ENCODE measurements around the gene UBE2L3. TPM values are rescaled to one million over a fixed set of nuclear protein-coding genes. Genes with fewer than 3 reads are reported as not detected.
"Not testable (repeated sequence)": the region's sequence is repeated elsewhere in the genome, so short reads cannot be mapped to it uniquely, and the experiment has no call there.

The UBE2L3 gene
- polyA plus RNA-seq, 3 donors = 52.8 to 59.3 (median 57.9) TPM

DNA sequence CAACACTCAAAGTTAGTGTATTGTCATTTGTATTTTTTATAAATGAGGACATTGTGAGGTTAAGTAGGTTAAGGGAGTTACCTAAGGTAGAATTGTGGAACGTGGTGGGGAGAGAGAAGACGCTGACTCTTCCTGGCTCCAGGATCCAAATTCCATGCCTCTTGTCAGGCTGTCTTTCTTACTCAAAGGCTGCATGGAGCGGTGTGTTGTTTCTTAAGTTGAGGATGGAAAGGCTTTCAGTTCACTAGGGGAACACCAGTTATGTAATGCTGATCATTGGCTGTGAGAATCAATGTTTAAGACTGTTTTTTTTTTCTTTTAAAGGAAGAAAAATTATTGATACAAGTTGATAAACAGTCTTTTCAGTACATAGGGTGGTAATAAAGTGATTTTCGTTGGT lies 2.9 kb downstream of the UBE2L3 start:
- no peak for DNase-seq (ENCODE audit: low read depth in 3 of 3, low spot score in 2 of 3)

DNA sequence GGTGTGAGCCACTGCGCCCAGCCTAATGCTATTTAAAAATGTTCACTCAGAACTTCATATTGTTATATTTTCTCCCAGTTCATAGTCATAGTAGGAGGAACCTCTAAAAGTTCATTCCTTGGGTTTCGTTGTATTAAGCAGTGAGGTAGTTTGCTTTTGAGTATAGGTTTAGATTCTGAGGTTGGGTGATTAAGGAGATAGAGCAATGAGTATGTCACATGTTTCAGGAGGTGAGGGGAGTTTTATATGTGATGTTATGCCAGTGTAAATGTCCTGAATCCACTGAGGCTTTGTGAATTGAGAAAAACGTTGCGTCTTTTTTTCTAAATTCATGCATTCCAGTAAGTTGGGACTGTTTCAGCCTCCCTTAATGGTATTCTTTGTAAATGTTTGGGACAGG lies 4.2 kb downstream of the UBE2L3 start:
- no peak for DNase-seq (ENCODE audit: low read depth in 3 of 3, low spot score in 2 of 3)

DNA sequence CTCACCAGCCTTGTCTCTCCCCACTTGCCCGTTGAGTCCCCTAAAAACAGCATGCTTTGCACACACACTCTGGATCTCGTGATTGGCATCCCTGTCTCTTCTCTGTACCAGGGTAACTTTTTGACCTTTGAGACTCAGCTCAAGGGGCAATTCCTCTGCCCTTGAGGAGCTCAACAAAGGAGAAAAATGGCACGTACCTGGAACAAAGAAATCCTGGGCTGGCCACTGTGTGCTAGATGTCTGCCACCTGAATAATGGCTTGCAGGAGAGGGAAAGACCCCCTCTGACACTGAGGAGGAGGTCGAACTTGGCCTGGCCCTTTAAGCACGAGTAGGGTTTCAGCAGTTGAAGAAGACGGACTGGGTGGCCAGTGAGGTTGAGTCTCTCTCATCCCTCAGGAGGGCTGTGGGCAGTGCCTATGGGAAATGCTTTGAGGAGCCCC lies 5.8 kb downstream of the UBE2L3 start:
- DNase-seq (ENCODE audit: low read depth in 3 of 3, low spot score in 2 of 3) = no peak

DNA sequence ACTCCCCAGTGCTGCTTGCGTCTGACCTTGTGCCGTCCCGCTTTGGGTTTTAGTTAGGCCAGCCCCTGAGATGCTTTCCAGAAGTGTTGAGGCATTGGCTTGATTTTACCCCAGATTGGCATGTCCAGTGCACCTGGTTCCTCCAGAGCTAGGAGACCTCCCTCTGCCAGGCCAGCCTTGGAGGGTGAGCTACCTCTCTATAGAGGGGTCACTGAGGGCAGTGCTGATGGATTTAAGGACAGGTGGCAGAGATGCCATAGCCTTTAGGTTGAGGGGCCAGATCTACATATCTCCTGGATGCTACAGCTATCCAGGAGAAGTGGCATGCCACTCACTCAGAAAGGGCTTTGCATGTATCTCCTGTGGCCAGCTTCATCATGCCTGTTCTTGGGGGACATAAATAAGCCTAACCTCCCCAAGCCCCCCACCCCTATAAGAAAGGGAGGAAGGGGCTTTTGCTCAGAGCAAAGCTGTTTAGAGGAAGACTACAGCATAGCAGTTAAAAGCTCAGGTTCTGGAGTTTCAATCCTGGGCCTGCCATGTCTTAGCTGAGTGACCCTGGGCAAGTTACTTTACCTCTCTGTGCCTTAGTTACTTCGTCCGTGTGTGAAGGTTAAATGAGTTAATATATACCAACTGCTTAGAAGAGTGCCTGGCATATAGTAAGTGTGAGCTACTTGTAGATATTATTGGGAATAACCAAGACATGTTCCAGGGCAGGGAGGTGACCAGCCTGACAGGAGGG lies 6.4 kb downstream of the UBE2L3 start:
- no peak for DNase-seq (ENCODE audit: low read depth in 3 of 3, low spot score in 2 of 3)

DNA sequence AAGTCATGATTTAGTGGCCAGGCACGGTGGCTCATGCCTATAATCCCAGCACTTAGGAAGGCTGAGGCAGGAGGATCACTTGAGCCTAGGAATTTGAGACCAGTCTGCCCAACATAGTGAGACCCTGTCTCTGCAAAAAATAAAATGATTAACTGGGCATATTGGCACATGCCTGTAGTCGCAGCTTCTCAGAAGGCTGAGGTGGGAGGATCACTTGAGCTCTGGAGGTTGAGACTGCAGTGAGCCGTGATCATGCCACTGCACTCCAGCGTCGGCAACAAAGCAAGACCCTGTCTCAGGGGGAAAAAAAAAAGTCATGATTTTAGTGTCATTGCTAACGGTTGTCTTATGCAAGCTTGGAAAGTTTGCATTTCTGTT lies 11.9 kb downstream of the UBE2L3 start:
- no peak for DNase-seq (ENCODE audit: low read depth in 3 of 3, low spot score in 2 of 3)

DNA sequence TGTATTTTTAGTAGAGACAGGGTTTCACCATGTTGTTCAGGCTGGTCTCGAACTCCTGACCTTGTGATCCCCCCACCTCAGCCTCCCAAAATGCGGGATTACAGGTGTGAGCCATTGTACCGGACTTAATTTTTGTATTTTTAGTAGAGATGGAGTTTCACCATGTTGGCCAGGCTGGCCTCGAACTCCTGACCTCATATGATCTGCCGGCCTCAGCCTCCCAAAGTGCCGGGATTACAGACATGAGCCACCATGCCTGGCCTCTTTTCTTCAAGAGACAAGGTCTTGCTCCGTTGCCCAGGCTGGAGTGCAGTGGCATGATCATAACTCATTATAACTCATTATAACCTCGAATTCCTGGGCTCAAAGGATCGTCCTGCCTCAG lies 13.1 kb downstream of the UBE2L3 start:
- not testable (repeated sequence) for DNase-seq (ENCODE audit: low read depth in 3 of 3, low spot score in 2 of 3)

DNA sequence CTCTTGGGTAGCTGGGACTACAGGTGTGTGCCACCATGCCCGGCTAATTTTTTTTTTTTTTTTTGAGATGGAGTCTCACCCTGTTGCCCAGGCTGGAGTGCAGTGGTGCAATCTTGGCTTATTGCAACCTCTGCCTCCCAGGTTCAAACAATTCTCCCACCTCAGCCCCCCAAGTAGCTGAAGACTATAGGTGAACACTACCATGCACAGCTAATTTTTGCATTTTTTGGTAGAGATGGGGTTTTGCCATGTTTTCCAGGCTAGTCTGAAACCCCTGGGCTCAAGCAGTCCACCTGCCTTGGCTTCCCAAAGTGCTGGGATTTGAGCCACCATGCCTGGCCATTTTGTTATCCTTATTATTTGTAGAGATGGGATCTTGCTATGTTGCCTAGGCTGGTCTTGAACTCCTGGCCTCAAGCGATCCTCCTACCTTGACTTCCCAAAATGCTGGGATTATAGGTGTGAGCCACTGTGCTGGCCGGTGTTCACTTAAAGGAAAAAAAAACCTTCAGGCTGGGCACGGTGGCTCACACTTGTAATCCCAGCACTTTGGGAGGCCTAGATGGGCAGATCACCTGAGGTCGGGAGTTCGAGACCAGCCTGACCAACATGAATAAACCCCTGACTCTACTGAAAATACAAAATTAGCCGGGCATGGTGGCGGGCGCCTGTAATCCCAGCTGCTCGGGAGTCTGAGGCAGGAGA lies 13.6 kb downstream of the UBE2L3 start:
- DNase-seq (ENCODE audit: low read depth in 3 of 3, low spot score in 2 of 3) = not testable (repeated sequence)

DNA sequence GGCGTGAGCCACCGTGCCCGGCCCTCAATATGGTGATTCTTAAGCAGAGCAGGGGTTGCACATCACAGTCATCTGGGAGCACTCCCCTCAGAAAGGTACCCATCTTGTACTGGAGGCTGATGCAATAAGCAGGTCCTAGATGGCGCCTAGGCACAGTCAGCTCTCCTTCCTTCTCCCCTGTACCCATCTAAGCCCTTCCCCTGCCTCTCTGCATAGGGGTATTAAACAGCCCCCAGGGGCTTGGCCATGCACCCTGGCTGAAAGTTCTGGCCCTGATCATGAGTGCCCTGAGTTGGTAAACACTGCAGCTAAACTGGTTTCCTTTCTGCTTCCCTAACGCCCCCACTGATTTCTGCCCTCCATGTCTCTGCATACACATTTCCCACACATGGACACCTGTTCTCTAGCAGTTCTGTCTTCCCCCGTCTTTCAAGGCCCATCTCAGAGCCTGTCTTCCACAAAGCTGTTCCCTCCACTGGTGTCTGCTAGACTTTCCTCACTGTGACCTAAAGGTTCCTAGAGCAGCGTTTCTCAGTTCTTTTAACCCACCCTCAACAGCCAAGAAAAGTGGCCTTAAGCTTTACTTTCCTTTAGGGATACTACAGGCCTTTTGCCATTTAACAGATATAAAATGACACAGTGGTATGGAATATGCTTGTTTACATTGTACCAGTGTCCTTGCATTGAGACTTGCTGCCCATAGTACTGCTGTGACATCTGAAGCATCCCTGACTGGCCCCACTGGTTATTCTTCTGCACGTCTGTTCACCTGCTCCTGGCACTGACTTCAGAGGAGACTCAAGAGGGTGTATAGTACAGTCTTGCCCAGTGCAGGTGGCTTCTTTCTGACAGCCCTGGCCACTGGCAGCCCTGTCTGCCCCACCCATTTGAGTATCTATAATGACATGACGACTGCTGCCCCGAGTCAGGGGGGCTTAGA lies 15.6 kb downstream of the UBE2L3 start:
- DNase-seq (ENCODE audit: low read depth in 3 of 3, low spot score in 2 of 3) = no peak

DNA sequence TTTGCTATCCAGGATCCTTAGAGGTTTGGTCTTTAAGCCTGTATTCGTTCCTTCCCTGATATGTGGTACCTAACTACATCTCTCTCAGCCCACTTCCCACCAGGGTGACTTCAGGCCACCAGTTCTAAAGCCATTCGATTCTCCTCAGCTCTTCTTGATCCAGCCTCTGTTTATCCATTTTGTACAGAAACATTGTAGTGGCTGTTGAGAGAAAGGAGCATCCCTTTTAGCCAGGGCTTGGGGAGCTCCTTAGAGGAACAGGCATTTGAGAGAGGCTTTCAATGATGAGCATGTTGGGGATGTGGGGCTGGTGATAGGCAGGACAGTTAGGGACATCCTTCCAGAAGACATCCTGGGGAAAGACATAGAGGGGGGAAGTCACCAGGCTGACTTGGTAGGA lies 17.9 kb downstream of the UBE2L3 start:
- DNase-seq (ENCODE audit: low read depth in 3 of 3, low spot score in 2 of 3) = no peak

DNA sequence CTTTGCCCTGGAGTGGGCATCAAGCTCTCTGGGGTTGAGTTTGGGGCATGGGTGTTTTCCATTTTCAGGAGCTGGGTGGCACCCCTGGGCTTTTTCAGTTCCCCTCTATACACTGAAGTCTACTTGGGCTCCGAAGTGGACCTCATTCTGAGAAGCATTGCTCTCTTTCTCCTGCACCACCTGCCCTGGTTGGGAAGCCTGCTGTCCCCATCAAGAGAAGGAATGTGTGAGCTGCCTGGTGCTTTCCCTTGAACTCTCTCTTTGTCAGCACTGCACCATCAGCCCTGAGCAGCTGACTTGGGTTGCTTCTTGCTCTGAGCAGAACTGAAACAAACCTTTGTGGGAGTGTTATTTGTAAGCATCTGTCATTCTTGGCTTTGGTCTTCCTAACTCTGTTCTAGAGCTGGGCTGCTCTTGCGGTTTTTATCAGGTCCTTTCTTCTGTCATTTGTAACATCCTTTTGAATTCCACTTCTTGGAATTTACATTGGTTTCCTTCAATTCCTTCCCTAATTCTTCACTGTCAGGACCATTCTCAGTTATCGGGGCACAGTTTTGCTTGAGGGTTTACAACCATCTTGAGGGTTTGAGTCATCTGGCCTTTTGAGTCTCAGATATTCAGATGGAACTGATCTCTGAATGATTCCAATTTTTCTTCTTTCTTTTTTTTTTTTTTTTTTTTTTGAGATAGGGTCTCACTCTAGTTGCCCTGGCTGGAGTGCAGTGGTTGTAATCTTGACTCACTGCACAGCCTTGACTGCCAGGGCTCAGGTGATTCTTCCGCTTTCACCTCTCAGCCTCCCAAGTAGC lies 20.5 kb downstream of the UBE2L3 start:
- no peak for DNase-seq (ENCODE audit: low read depth in 3 of 3, low spot score in 2 of 3)

DNA sequence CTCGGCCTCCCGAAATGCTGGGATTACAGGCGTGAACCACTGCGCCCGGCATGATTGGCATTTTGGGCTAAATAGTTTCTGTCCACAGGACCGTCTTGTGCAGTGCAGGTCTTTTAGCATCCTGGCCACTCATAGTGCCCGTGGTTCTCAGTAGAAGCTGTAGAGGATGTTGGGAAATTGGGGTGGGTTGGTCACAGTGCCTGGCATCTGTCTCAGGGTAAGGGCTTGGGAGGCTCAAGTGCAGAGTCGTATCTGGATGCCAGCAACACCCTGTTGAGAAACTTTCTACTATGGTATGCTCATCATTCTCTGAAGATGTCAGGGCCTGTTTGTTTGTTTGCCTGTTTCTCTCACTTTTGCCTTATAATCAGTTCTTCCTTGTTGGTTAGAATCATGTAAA lies 21.9 kb downstream of the UBE2L3 start:
- no peak for DNase-seq (ENCODE audit: low read depth in 3 of 3, low spot score in 2 of 3)

DNA sequence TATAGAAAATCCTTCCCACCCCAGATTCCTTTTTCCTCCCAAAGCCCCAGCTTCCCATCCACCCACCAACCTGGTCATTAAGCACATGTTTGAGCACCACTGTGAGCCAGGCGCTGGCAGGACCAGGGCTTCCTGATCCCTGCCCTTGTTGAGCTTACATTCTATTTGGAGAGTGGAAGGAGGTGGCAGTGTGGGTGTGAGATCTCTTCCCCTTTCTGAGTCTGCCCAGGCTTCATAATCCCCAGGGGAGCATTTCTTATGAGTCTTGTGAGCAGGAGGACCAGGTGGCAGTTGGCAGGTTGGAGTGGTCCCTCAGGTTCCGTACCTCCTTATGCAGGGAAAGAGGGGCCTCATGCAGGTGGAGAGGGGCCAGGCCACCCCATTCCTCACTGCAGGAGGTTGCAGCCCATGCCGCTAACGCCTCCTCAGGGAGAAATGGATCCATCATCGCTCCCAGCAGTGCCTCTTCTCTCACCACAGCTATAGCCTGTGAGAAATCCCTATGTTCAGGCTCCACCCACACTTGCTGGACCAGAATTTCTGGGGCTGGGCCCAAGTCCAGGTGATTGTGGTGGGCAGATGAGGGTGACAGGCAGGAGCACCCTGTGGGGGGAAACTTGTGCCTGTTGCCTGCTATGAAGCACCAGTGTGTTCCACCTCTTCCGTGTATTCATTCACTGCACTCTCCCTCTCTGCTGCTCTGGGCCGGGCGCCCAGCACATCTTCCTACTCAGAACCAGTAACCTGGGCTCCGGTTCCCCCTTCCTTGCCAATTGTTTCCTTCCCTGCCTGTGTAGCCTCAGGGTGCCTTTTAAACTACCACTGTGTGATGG lies 23.5 kb downstream of the UBE2L3 start:
- DNase-seq (ENCODE audit: low read depth in 3 of 3, low spot score in 2 of 3) = no peak

DNA sequence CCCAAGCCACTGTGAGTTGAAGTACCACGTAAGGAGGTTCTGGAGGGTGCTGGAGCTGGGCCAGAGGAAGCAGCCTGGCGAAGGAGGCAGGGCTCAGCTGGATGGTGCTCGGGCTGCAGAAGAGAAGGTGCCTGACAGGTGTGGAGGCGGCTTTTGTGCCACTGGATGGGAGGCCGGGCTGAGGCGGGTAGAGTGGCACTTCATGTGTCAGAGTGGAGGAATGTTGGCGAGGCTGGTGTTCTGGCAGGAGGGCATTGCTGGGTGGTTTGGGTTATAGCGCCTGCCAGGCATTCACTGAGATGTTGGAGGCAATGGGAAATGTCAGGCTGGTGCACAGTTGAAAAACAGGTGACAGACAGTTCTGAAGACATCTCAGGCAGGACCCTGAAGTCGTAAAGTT lies 24.2 kb downstream of the UBE2L3 start:
- DNase-seq (ENCODE audit: low read depth in 3 of 3, low spot score in 2 of 3) = no peak

DNA sequence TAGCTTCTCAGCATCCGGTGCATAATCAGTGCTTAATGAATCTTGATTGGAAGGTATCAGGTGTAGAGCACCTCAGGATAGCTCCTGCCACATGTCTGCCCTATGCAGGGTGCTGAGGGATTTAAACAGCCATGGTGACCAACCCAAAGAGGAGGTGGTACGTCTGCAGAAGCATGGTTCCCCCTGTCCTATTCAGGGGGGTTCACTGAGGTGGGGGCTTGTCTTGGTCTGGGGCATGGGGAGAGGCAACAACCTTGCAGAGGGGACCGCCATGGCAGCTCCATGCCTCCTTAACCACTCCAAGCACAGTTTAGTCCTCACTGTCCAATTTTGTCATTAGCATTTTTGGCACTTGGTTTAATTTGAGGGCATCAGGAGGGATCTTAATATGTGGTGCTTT lies 24.9 kb downstream of the UBE2L3 start:
- no peak for DNase-seq (ENCODE audit: low read depth in 3 of 3, low spot score in 2 of 3)

DNA sequence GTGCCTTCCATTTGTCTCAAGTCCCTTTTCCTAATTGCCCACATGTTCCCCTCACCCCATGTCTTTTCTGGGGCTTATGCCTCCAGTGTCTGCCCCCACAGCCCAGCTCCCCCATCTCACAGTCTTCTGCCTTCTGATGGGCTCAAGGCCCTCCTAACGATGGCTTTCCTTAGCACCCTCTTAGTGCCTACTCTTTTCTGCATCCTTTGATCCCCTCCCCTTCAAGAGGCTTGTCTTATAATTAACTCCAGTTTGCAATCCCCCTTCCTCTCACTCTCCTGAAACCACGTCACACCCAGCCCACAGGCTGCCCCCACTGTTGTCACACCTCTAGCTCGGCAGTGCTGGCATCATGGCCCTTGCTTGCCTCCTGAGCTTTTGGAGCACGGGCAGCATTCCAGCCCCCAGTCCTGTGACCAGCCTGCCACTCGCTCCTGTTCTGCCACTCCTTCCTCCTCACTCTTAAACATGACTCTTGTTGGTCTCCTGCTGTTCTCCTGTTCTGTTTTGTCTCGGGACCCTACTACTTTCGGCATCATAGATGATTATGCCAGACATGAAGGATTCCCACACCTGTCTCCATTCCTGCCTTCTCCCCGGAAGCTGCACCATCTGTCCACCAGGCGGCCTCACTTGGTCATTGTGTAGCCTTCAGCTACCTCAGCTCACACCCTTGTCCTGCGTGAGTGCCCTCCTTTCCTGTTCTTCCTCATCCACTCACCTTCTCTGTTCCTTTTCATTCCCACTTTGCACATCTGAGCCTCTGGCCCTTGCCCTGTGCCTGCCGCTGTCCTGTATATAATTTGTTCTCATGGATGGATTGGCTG lies 26.1 kb downstream of the UBE2L3 start:
- DNase-seq (ENCODE audit: low read depth in 3 of 3, low spot score in 2 of 3) = no peak

DNA sequence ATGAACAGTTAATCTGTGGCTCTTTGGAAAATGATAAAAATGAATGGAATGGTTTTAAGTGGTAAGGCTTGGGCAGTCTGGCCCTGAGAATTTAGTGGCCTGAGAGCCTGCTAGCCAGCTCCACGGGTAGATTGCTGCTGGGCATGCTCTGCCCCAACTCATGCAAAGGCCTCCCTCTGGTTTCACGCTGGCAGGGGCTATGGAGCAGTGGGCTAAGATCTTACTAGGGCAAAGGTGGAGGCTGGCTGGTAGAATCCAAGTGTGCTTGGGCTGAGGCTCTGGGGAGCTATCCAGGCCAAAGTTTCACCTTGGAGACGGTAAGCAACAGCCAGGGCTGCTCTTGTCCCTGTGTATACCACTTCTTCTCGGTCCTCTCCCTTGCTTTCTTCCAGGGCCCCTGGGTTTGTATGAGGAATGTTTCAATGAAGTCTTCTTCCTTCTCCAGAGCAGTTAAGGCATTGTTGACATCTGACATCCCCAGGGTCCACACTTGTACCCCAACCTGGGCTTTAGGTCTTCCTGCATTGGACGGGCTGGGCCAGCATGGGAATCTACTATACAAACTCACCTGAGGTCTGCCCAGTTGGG lies 27.4 kb downstream of the UBE2L3 start:
- no peak for DNase-seq (ENCODE audit: low read depth in 3 of 3, low spot score in 2 of 3)

DNA sequence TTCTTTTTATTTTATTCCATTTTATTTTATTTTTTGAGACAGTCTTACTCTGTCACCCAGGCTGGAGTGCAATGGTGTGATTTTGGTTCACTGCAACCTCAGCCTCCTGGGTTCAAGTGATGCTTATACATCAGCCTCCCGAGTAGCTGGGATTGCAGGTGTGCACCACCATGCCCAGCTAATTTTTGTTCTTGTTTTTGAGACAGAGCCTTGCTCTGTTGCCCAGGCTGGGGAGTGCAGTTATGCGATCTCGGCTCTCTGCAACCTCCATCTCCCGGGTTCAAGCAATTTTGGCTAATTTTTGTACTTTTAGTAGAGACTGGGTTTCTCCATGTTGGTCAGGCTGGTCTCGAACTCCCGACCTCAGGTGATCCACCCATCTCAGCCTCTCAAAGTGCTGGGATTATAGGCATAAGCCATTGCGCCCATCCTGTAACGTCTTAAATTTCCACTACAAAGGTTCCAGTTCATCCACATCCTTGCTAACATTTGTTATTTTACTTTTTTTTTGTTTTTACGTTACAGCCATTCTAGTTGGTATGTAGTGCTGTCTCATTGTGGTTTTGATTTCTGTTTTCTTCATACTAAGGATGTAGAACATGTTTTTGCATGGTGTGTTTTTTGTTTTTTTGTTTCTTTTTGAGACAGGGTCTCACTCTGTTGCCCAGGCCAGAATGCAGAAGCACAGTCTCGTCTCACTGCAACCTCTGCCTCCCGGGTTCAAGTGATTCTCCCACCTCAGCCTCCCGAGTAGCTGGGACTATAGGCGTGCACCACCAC lies 29.0 kb downstream of the UBE2L3 start:
- DNase-seq (ENCODE audit: low read depth in 3 of 3, low spot score in 2 of 3) = not testable (repeated sequence)

DNA sequence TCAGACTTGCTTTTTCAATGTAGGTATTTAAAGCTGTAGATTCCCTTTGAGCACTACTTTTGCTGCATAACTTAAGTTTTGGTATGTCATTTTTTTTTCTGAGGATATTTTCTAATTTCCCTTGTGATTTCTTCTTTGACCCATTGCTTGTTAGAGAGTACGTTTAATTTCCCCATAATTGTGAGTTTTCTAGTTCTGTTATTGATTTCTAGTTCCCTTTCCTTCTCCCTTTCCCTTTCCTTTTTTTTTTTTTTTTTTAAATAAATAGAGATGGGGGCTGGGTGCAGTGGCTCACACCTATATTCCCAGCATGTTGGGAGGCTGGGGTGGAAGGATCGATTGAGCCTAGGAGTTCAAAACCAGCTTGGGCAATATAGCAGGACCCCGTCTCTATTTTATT lies 30.8 kb downstream of the UBE2L3 start:
- DNase-seq (ENCODE audit: low read depth in 3 of 3, low spot score in 2 of 3) = no peak

Data from right renal cortex interstitium (tissue), 3 donors.